ENCODE data around the gene TBC1D22B. TPM values are rescaled to one million over a fixed set of nuclear protein-coding genes. Genes with fewer than 3 reads are reported as not detected.
A peak's percentile ranks its signal among the peaks of the same experiment; 100 is the strongest.

The TBC1D22B gene
- total and polyA plus RNA-seq, 2 of the 13 experiments (the other 11 are each of a cell fraction or from before 2014, with no cell fraction given) = 9.7 to 12.9 TPM

GRCh38 chr6:37330345-37330744, 72.8 kb downstream of the TBC1D22B start (continued):
- TF ChIP-seq ZNF788 (CRISPR knock-in tag; IDR thresholded peaks at IDR 0.05; ENCODE audit: borderline replicate concordance) (peak; percentile 55; the same call in 1 of the 2 replicates), ZBTB38 (CRISPR knock-in tag; IDR thresholded peaks at IDR 0.05) (peak; percentile 100), NCOR1 (IDR thresholded peaks at IDR 0.05; ENCODE audit: borderline replicate concordance, low read length) (peak; percentile 39; the same call in 1 of the 2 replicates), HOMEZ (CRISPR knock-in tag; IDR thresholded peaks at IDR 0.05; ENCODE audit: low read depth) (peak; percentile 85; the same call in 1 of the 2 replicates), BRF2 (CRISPR knock-in tag; IDR thresholded peaks at IDR 0.05) (0 out of 2 replicates have a peak, but pooled peaks have one; percentile 24), HNF4A (CRISPR knock-in tag; IDR thresholded peaks at IDR 0.05) (peak; percentile 87), IRF2 (CRISPR knock-in tag; IDR thresholded peaks at IDR 0.05) (peak; percentile 61; the same call in 1 of the 2 replicates), AHDC1 (CRISPR knock-in tag; IDR thresholded peaks at IDR 0.05; ENCODE audit: borderline replicate concordance) (peak; percentile 69; the same call in 1 of the 2 replicates), ZNF609 (CRISPR knock-in tag; IDR thresholded peaks at IDR 0.05; ENCODE audit: borderline replicate concordance) (0 out of 2 replicates have a peak, but pooled peaks have one; percentile 22), DPF2 (CRISPR knock-in tag; IDR thresholded peaks at IDR 0.05; ENCODE audit: borderline replicate concordance, low read depth) (0 out of 2 replicates have a peak, but pooled peaks have one; percentile 58), ZMYM4 (CRISPR knock-in tag; IDR thresholded peaks at IDR 0.05) (peak; percentile 94), ELF3 (CRISPR knock-in tag; IDR thresholded peaks at IDR 0.05) (0 out of 2 replicates have a peak, but pooled peaks have one; percentile 19), ZBTB33 (CRISPR knock-in tag; IDR thresholded peaks at IDR 0.05) (peak; percentile 100)

Measured in HepG2 (cell line).